Keratinocyte (primary cell): ENCODE results near the gene FUZ.

ENCODE experiments used
- EZH2 ChIP-seq: IDR thresholded peaks from one replicate; pipeline ENCODE4 v1.6.1; 2012; ENCODE audit warnings: inconsistent platforms, mild to moderate bottlenecking, low read length, moderate library complexity
- TF ChIP-seq, protein P1 (sequence below), 3 experiments: IDR thresholded peaks in 1 of 3; conservative IDR thresholded peaks in 1 of 3; optimal IDR thresholded peaks in 1 of 3; 2 replicates in 2 of 3; 3 replicates in 1 of 3; pipeline versions ENCODE3 to v1.5.1; 2011; ENCODE audit warnings: low read length in 3 of 3, mild to moderate bottlenecking in 3 of 3, moderate library complexity in 2 of 3, control low read depth in 1 of 3, inconsistent platforms in 1 of 3; ENCODE audit not compliant: insufficient read depth in 2 of 3; ENCODE audit errors: extremely low read depth in 1 of 3

GRCh38 chr19:49860336-49861102 is 47.4 kb upstream of the FUZ start:
- TF ChIP-seq, protein P1, sequence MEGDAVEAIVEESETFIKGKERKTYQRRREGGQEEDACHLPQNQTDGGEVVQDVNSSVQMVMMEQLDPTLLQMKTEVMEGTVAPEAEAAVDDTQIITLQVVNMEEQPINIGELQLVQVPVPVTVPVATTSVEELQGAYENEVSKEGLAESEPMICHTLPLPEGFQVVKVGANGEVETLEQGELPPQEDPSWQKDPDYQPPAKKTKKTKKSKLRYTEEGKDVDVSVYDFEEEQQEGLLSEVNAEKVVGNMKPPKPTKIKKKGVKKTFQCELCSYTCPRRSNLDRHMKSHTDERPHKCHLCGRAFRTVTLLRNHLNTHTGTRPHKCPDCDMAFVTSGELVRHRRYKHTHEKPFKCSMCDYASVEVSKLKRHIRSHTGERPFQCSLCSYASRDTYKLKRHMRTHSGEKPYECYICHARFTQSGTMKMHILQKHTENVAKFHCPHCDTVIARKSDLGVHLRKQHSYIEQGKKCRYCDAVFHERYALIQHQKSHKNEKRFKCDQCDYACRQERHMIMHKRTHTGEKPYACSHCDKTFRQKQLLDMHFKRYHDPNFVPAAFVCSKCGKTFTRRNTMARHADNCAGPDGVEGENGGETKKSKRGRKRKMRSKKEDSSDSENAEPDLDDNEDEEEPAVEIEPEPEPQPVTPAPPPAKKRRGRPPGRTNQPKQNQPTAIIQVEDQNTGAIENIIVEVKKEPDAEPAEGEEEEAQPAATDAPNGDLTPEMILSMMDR (optimal IDR thresholded peaks at IDR 0.05 in 1 of 3, IDR thresholded peaks at IDR 0.05 in 1 of 3, conservative IDR thresholded peaks at IDR 0.05 in 1 of 3; ENCODE audit: extremely low read depth in 1 of 3, insufficient read depth in 2 of 3, low read length in 3 of 3), result no peak
- no peak for TF ChIP-seq EZH2
